Measurements from ENCODE around the gene PCGF1. TPM values are rescaled to one million over a fixed set of nuclear protein-coding genes. Genes with fewer than 3 reads are reported as not detected.

PCGF1 gene
- total and polyA plus RNA-seq, 9 of the 15 experiments (the other 6 are each of a cell fraction or from before 2014, with no cell fraction given) = 20.3 to 45.7 (median 29.3) TPM

GRCh38 chr2:74482801-74483674 lies 24.5 kb downstream of the PCGF1 start, which contains the start of the genes CCDC142 and TTC31 (continued):
- no peak for TF ChIP-seq ZNF398 (CRISPR knock-in tag; IDR thresholded peaks at IDR 0.05)
- peak; percentile 32; the same call in 1 of the 2 replicates for TF ChIP-seq KLF6 (CRISPR knock-in tag; IDR thresholded peaks at IDR 0.05; ENCODE audit: borderline replicate concordance)
- peak; percentile 95 for TF ChIP-seq ZBTB40 (IDR thresholded peaks at IDR 0.05)
- no peak for TF ChIP-seq ZBTB40 (CRISPR knock-in tag; IDR thresholded peaks at IDR 0.05)
- peak; percentile 21; the same call in 1 of the 2 replicates for TF ChIP-seq ESRRA (IDR thresholded peaks at IDR 0.05; ENCODE audit: borderline replicate concordance, low read depth)
- TF ChIP-seq ZNF778 (CRISPR knock-in tag; IDR thresholded peaks at IDR 0.05) = no peak
- peak; percentile 83 for TF ChIP-seq TOE1 (IDR thresholded peaks at IDR 0.05; ENCODE audit: borderline replicate concordance)
- no peak for TF ChIP-seq TOE1 (CRISPR knock-in tag; IDR thresholded peaks at IDR 0.05; ENCODE audit: borderline replicate concordance, low read depth)
- TF ChIP-seq HCFC1 (IDR thresholded peaks at IDR 0.05; ENCODE audit: low read depth, low read length) = peak; percentile 89
- no peak for TF ChIP-seq GTF2A2 (tag; IDR thresholded peaks at IDR 0.05)
- no peak for TF ChIP-seq GTF2B (IDR thresholded peaks at IDR 0.05; ENCODE audit: extremely low read depth, insufficient read length)
- peak; percentile 98 for TF ChIP-seq C11orf30 (IDR thresholded peaks at IDR 0.05; ENCODE audit: low read depth)
- TF ChIP-seq RBM34 (IDR thresholded peaks at IDR 0.05; ENCODE audit: borderline replicate concordance, insufficient read depth, low read length) = no peak
- peak; percentile 91 for TF ChIP-seq POLR2A (conservative IDR thresholded peaks at IDR 0.05)
- peak in 1 of 2 experiments; percentile 80; a peak in 2 of 4 replicates for TF ChIP-seq HDAC1 (IDR thresholded peaks at IDR 0.05)
- TF ChIP-seq ZNF24 (IDR thresholded peaks at IDR 0.05) = 0 out of 2 replicates have a peak, but pooled peaks have one; percentile 29
- peak; percentile 98 for TF ChIP-seq GABPA (tag; conservative IDR thresholded peaks at IDR 0.05; ENCODE audit: low read depth)

All from K562 (cell line).